GM11168 (cell line): ENCODE results near the gene MPV17L2.

ENCODE experiments used
- in situ Hi-C: fragments of 300-500 bp; cut with MboI; formaldehyde crosslinking; loops from one replicate; pipeline ENCODE4 v1.12.0; 2022; ENCODE audit warnings: low sequenced_read_pairs; ENCODE audit not compliant: unreplicated experiment

MPV17L2 gene

DNA sequence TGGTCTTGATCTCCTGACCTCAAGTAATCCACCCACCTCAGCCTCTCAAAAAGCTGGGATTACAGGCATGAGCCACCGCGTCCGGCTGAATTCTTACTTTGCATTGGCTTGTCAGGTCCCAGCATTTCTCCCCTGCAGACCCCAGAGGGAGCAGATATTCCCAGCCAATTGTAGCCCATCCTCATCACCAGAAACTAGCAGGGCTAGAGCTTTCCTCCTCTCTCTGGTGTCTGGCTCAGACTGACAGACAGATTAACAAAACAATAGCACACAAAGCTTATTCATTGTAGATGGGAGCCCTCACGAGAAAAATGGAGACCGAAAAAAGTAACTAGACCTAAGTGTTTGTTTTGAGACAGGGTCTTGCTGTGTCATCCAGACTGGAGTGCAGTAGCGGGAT lies 7.5 kb upstream of the MPV17L2 start:
- in situ Hi-C loops, result no loop called here

DNA sequence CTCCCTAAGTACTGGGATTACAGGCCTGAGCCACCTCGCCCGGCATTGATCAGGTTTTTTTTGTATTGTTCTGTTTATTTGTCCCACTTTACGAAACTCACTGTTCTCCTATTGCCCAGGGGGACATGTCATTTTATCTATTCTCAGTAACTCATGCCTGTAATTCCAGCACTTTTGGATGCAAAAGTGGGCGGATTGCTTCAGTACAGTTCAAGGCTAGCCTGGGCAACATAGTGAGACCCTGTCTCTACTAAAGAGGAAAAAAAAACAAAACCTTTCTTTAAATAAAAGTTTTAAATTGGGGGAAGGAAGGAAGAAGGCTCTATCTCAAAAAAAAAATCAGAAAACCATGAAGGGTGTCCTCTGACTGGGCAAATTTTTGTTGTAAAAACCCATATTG lies 2.7 kb upstream of the MPV17L2 start:
- in situ Hi-C loops, result no loop called here

DNA sequence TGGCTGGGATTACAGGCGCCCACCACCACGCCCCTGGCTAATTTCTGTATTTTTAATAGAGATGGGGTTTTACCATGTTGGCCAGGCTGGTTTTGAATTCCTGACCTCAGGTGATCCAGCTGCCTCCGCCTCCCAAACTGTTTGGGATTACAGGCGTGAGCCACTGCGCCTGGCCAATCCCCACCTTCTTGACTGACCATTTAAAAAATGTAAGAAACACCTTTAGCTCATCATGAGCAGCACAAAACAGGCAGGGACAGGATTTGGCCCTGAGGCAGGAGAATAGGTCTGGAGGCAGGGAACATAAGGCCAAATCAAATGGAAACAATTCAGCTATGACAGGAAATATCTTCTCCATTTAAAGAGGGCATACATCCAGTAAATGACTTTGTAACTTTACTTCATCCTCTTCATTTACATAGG lies 1.4 kb upstream of the MPV17L2 start:
- in situ Hi-C loops, result no loop called here

DNA sequence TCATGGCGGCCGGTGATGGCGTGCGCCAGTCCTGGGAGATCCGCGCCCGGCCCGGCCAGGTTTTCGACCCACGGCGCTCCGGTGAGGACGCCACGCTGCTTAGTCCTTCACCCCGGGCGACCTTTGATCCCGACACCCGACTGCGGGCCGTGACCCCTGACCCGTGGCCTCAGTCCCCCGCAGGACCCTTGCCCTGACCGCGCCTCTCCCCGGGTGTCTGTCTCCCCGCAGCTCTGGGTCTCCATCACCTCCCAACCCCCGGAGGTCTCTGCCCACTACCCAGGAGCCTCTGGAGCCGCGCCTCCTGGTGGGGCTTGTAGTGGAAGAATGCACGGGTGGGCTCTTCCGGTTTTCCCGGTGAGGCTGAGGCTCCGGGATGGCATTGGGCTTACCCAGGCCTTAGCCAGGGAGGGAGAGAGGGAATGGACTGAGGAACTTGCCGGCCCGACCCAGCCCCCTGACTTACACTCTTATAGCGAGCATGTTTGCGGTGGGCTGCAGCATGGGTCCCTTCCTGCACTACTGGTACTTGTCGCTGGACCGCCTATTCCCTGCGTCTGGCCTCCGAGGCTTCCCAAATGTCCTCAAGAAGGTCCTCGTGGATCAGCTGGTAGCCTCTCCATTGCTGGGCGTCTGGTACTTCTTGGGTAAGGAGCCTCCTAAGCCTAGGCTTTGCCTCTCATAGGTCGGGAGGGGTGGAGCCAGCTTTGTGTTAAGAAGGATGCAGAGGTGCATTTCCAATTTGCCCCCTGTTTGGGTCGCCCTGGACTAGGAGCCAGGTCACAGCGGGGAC lies 566 bp downstream of the MPV17L2 start:
- in situ Hi-C loops, result no loop called here

- in situ Hi-C loops, result no loop called here
Measured at GRCh38 chr19:18194181-18194530, 1.1 kb downstream of the MPV17L2 start.

DNA sequence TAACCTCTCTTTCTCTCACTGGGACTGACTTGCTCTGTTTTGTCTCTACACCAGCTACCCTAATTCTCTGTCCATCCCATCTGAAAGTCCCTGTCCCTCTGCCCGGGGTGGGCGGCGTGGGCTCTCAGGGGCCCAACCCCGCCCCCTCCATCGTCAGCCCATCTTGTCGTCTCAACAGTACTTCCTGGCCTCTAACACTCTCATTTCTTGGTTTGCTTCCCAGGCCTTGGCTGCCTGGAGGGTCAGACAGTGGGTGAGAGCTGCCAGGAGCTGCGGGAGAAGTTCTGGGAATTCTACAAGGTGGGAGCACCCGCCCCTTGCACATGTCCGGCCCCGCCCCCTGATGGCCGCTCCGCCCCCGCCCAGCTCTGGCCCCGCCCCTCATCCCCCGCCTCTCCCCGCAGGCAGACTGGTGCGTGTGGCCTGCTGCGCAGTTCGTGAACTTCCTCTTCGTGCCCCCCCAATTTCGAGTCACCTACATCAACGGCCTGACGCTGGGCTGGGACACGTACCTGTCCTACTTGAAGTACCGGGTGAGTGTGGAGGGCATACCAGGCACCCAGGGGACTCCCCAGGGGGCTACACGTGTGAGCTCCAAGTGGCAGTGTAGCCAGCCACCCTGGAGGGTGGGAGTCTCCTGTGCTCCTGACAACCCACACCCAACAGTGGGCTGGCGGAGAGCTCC lies 1.7 kb downstream of the MPV17L2 start:
- in situ Hi-C loops, result no loop called here

DNA sequence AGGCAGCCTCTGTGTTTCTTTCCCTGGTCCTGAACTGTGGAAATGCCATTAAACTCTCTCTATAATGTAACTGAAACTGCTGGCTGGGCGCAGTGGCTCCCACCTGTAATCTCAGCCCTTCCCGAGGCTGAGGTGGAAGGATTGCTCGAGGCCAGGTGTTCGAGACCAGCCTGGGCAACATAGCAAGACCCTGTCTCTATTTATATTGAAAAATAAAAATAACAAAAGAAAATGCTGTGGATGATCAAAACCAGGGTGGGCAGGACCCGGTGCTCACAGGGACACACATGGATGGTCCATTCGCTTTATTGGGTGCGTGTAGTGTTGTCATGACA lies 3.5 kb downstream of the MPV17L2 start:
- in situ Hi-C loops, result no loop called here

- in situ Hi-C loops, result no loop called here
Measured at GRCh38 chr19:18197306-18197705, 4.3 kb downstream of the MPV17L2 start.

DNA sequence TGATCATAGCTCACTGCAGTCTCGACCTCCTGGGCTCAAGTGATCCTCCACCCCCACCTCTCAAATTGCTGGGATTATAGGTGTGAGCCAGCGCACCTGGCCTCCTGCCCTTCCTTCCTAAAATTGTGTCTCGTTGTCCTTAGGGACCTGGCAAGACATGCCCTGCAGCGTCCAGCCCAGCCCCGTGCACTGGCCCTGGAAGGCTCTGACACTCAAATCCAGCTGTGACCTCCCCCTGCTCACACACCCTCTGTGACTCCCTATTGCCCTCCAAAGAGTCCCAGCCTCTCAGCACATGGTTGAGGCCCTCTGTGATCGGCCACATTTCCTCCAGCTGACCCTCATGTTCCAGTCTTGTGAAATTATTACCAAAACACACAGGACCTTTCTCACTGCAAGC lies 4.9 kb downstream of the MPV17L2 start:
- in situ Hi-C loops, result no loop called here

DNA sequence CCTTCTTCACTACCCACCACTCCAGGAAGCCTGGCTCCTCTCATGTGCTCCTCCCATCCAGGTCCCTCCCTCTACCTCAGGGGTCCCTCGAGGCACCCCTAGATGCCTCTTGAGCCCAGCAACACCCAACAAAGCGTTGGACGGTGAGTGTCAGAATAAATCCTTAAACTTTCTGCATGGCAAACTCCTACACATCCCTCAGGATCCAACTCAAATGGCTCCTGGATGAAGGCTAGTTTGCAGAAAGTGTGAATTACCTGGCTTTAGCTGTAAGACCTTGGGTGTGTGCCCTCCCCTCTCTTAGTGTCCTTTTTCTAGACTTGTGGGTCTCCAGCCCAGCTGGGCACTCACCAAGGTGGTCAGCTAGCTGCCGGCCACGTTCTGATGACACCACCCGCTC lies 5.4 kb downstream of the MPV17L2 start:
- in situ Hi-C loops, result no loop called here

DNA sequence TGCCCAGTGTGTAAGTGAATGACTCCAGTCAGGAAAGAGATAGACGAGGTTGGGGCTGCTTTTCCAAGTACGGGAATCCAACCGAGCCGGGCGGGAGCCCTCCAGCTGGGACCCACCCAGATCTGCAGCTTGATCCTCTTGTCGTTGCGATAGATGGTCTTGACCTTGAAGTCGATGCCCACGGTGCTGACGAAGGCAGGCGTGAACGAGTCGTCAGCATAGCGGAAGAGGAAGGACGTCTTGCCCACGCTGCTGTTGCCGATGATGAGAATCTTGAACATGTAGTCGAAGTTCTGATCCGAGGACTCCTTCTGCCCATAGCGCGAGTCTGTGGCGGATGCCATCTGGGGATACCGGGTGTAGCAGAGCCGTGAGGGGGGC lies 9.4 kb downstream of the MPV17L2 start:
- in situ Hi-C loops, result no loop called here

- in situ Hi-C loops, result no loop called here
Measured at GRCh38 chr19:18202778-18203407, 9.9 kb downstream of the MPV17L2 start.

GRCh38 chr19:18203408-18203862 lies 10.4 kb downstream of the MPV17L2 start:
- in situ Hi-C loops, result no loop called here

- in situ Hi-C loops, result no loop called here
Measured at GRCh38 chr19:18203863-18204393, 10.9 kb downstream of the MPV17L2 start, which contains the start of gene RAB3A. TSS of gene RAB3A (minus strand) at chr19:18204042. CDS start at chr19:18202740, 1,302 bp downstream.

DNA sequence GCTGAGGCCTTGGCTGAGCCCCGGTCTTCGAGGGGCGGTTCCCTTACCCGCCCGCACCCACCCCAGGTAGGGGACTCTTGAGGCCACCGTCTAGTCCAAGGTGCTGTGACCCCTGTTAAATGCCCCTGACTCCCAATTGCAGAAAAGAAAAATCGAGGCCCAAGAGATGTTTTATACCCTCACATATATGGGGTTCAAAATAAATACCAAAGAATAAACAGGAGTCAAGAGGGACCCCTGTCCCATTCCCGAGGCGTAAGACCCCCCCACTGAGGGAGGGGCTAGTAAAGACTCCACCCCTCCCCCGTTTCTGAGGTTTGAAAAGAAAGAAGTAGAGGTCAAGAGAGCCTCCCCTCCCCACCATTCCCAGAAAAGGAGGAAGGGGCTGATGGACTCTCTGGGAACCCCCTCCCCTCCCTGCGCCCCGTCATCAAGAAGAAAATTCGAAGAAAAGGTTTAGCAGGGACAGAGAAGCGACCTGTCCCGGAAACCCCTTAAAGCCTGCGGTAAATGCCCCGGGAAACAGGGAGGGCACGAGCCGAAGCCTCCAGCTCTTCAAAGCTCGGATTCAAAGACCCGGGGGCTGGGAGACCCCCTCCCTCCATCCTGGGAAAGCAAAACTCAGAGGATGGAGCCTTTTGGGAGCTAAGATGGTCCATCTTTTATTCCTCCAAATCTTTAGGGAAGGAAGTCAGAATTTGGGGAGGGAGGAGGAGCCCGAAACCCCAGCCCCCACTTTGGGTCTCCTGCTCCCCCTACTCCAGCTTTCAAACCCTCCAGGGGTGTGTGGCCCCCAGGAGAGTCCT lies 11.6 kb downstream of the MPV17L2 start:
- in situ Hi-C loops, result no loop called here

- in situ Hi-C loops, result no loop called here
Measured at GRCh38 chr19:18205200-18205892, 12.3 kb downstream of the MPV17L2 start.

DNA sequence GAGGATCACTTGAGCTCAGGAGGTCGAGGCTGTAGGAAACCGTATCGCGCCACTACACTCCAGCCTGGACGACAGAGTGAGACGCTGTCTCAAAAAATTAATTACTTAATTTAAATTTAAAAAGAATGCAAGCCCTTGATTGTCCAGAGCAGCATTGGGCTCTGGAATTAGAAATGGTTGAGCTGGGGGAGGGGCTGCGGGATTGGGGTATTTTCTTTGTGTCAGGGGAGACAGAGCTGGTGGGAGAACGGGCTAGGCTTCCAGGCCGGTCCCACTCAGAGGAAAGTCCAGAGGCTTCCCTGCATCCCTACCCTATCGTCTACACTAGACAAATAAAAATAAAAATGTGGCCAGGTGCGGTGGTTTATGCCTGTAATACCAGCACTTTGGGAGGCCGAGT lies 13.0 kb downstream of the MPV17L2 start:
- in situ Hi-C loops, result no loop called here

GRCh38 chr19:18208098-18208951 lies 15.3 kb downstream of the MPV17L2 start:
- in situ Hi-C loops, result no loop called here

GRCh38 chr19:18209912-18210311 lies 16.9 kb downstream of the MPV17L2 start:
- in situ Hi-C loops, result loop anchor here (5.0 kb wide), 1 partner anchor 47 kb away; a partner anchor contains a TSS
